HL-60/S4 (cell line): ENCODE measurements around the gene ZNF267.
"Not testable (repeated sequence)": the region's sequence is repeated elsewhere in the genome, so short reads cannot be mapped to it uniquely, and the experiment has no call there.

Experiments
- in situ Hi-C: fragments of 300-500 bp; cut with MboI; formaldehyde crosslinking; loops from 2 replicates; pipeline ENCODE4 v1.14.3; 2022; ENCODE audit warnings: low sequenced_read_pairs

Gene ZNF267

GRCh38 chr16:31876951-31877828 lies 3.6 kb downstream of the ZNF267 start:
- in situ Hi-C loops = loop anchor here (10.0 to 25.0 kb wide), 2 partner anchors 565 to 922 kb away; partner anchors contain the start of gene SETD1A

GRCh38 chr16:31877876-31878642 lies 4.5 kb downstream of the ZNF267 start:
- in situ Hi-C loops = loop anchor here (10.0 to 25.0 kb wide), 2 partner anchors 566 to 923 kb away; partner anchors contain the start of gene SETD1A

GRCh38 chr16:31879937-31880321 lies 6.3 kb downstream of the ZNF267 start:
- in situ Hi-C loops = loop anchor here (10.0 to 25.0 kb wide), 2 partner anchors 568 to 925 kb away; partner anchors contain the start of gene SETD1A

- in situ Hi-C loops = loop anchor here (25.0 kb wide), 1 partner anchor 568 kb away; no protein-coding TSS in a partner anchor
Observed at GRCh38 chr16:31880322-31880979, 6.8 kb downstream of the ZNF267 start.

GRCh38 chr16:31886227-31886626 lies 12.6 kb downstream of the ZNF267 start:
- in situ Hi-C loops = loop anchor here (25.0 kb wide), 1 partner anchor 574 kb away; no protein-coding TSS in a partner anchor

GRCh38 chr16:31888735-31889134 lies 15.1 kb downstream of the ZNF267 start:
- in situ Hi-C loops = loop anchor here (25.0 kb wide), 1 partner anchor 576 kb away; no protein-coding TSS in a partner anchor

- in situ Hi-C loops = loop anchor here (25.0 kb wide), 1 partner anchor 580 kb away; no protein-coding TSS in a partner anchor
Observed at GRCh38 chr16:31892111-31892510, 18.5 kb downstream of the ZNF267 start.

GRCh38 chr16:31893824-31894223 lies 20.2 kb downstream of the ZNF267 start:
- in situ Hi-C loops = loop anchor here (25.0 kb wide), 1 partner anchor 582 kb away; no protein-coding TSS in a partner anchor

GRCh38 chr16:31897283-31897682 lies 23.7 kb downstream of the ZNF267 start:
- in situ Hi-C loops = loop anchor here (25.0 kb wide), 1 partner anchor 585 kb away; no protein-coding TSS in a partner anchor

GRCh38 chr16:31899505-31899904 lies 25.9 kb downstream of the ZNF267 start:
- in situ Hi-C loops = loop anchor here (25.0 kb wide), 1 partner anchor 587 kb away; no protein-coding TSS in a partner anchor

GRCh38 chr16:31904571-31904970 lies 31.0 kb downstream of the ZNF267 start:
- in situ Hi-C loops = not testable (repeated sequence)

GRCh38 chr16:31913668-31914067 lies 40.1 kb downstream of the ZNF267 start:
- in situ Hi-C loops = no loop called here

- in situ Hi-C loops = no loop called here
Observed at GRCh38 chr16:31916056-31916488, 42.5 kb downstream of the ZNF267 start.

GRCh38 chr16:31920373-31920772 lies 46.8 kb downstream of the ZNF267 start:
- in situ Hi-C loops = no loop called here

- in situ Hi-C loops = not testable (repeated sequence)
Observed at GRCh38 chr16:31951806-31952205, 78.2 kb downstream of the ZNF267 start.

GRCh38 chr16:31952206-31952605 lies 78.6 kb downstream of the ZNF267 start:
- in situ Hi-C loops = not testable (repeated sequence)

GRCh38 chr16:31956221-31956620 lies 82.6 kb downstream of the ZNF267 start:
- in situ Hi-C loops = not testable (repeated sequence)

GRCh38 chr16:31960186-31960910 lies 86.7 kb downstream of the ZNF267 start:
- in situ Hi-C loops = not testable (repeated sequence)
